Fibroblast of skin of right quadriceps (primary cell): ENCODE measurements around the gene FBXL13.
"Not testable (repeated sequence)": the region's sequence is repeated elsewhere in the genome, so short reads cannot be mapped to it uniquely, and the experiment has no call there.

Experiments
- DNase-seq: peaks from one replicate; pipeline ENCODE4 v3.0.0-alpha.2; 2013

The FBXL13 gene

DNA sequence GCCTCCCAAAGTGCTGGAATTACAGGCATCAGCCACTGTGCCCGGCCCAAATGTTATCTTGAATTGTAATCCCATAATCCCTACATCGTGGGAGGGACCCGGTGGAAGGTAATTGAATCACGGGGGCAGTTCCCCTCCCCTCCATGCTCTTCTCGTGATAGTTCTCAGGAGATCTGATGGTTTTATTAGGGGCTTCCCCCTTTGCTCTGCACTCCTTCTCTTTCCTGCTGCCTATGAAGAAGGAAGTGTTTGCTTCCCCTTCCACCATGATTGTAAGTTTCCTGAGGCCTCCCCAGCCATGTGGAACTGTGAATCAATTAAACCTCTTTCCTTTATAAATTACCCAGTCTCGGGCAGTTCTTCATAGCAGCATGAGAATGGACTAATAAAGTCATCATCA is 3.6 kb upstream of the FBXL13 start:
- DNase-seq: not testable (repeated sequence)

DNA sequence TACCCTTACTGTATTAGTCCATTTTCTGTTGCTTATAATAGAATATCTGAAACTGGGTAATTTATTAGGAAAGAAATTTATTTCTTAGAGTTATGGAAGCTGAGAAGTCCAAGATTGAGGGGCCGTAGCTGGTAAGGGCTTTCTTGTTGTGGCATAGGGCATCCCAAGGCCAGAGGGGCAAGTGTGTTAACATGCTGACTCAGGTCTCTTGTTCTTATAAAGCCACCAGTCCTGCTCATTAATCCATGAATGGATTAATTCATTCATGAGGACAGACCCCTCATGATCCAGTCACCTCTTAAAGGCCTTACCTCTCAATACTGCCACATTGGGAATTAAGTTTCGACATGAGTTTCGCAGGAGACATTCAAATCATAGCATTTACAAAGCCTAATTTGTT is 2.7 kb upstream of the FBXL13 start:
- no peak for DNase-seq

DNA sequence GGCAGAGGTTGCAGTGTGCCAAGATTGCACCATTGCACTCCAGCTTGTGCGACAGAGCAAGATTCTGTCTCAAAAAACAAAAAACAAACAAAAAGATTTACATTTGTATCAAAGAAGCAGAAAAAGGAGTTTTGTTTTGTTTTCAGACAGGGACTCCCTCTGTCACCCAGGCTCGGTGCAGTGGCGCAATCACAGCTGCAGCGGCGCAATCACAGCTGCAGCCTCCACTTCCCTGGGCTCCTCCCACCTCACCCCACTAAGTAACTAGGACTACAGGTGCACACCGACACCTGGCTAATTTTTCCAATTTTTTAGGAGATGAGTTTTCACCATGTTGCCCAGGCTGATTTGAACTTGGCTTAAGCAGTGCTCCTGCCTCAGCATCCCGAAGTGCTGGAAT is 2.2 kb upstream of the FBXL13 start:
- DNase-seq: no peak

DNA sequence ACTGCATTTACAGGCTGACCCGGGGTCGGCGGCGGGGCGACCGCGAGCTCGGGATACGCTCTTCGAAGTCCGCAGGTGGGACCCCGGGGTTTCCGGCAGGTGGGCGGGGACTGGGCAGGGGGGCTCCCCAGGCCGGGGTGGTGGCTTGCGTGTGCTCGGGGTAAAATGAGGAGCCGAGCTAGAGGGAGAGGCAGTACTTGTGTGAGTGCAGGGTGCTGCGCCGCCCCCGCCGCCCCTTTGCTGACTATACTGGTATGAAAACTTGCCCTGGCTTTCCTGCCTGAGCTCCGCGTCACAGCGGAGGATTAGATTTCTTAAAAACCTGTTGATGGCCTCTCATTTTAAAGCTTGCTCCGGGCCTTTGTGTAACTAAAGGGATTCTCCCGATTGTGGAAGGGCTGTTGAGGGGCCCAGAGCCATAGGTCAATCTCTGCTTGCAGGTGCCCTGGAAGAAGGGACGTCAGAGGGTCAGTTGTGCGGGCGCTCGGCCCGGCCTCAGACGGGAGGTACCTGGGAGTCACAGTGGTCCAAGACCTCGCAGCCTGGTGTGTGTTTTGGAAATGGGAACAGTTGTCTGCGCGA is 832 bp upstream of the FBXL13 start:
- DNase-seq: peak; percentile 26

DNA sequence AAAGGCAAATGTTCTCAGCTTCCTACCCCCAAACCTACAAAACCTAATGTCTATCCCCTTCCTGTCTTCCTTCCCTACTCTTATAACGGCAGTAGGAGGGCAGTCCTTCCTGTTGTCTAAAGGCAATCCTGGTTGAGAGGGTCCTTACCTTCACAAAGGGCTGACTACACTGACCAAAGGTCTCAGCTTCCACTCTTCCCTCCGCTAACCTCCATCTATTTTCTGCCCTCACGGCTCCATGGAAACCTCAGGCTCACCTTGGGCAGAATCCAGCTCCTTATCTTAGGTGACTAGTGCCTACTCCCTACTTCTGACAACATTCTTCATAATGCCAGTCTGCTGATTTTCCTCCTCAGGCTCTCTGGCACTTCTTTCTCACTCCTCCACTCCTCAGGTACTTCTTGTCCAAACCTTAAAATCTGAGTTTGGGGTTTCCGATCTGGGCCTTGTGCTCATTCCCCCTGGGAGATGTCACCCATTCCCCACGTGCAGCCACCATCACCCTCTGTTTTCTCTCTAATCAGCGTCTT is 542 bp downstream of the FBXL13 start:
- no peak for DNase-seq

DNA sequence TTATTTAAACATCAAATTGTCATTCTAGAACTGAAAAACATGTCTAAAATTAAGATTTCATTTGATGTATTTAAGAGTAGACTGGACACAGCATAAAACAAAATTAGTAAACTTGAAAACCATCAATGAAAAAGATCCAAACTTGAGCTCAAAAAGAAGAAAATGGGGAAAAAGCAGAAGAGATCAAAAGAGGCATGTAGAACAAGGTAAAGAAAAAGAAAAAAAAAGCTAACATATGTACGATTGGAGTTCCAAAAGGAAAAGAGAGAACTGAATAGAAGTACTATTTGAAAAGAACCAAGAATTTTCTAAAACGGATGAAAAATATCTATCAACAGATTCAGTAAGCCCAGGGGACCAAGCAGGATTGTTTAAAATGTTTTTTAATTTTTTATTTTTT is 3.6 kb downstream of the FBXL13 start:
- DNase-seq: no peak

DNA sequence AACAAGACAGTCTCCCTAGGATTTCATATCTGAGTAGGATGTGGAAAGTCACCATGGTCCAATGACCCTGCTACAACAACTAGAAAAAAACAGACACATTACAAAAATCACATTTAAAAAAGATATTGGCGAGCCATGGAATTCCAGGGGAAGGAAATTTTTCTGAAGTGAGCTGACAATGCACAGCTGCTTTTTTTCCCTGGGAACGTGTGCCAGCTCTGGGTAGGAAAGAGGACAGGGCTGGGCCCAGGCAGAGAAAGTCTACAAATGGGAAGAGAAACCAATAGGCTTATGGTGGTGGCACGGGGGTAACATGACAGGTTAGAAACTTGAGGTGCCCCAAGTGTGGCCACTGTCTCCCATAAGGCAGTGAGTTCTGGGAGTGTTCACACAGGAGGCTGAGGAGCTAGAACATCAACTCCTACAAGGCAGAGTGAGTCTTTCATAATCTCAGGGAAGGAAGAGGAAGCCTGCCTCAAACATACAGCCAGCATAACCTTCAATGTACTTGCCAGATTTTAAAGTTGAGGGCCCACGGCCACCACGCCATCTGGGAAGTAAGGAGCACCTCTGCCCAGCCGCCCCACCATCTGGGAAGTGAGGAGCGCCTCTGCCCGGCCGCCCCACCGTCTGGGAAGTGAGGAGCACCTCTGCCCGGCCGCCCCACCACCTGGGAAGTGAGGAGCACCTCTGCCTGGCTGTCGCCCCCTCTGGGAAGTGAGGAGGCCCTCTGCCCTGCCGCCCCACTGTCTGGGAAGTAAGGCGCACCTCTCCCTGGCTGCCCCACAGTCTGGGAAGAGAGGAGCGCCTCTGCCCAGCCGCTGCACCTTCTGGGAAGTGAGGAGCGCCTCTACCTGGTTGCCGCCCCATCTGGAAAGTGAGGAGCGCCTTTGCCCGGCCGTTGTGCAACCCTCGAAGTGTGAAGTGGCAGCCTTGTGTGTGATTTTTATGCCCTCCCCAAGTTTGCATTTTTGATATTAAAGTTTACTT is 5.9 kb downstream of the FBXL13 start:
- DNase-seq: no peak

DNA sequence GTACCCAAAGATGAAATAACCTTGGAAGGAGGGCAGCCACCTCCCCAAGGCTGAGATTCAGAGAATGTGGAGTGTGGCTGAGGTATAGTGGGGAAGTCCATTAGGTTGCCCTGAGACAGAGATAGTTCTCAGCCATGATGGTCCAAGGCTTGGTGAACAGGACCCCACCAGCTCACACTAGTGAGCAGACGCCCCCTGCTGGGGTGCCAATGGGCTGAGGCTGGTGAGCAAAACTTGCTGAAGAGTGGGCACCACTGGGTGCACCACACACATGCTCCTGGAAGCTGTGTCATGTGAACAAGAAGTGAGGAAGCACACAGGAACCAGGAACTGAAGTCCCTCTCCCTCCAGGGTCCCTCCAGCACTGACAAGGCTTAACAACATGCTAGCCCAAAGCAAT is 8.9 kb downstream of the FBXL13 start:
- peak; percentile 37 for DNase-seq

DNA sequence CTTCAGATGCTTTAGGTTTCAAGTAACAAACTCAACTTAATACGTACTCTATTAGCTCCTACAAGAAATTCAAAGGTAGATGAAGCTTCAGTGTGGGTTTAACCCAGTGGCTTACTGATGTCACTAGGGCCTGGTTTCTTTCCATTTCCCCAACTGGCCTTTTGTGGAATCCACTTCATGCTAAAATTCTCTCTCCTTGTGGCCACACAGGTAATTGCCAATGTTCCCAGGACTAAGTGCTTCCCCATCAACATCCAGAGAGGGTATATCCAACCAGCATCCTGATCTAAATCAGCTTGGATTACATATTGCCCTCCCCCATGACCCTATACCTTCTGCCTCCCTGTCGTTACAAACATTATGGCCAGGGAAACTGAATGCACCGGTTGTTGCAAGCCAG is 10.7 kb downstream of the FBXL13 start:
- DNase-seq: no peak

DNA sequence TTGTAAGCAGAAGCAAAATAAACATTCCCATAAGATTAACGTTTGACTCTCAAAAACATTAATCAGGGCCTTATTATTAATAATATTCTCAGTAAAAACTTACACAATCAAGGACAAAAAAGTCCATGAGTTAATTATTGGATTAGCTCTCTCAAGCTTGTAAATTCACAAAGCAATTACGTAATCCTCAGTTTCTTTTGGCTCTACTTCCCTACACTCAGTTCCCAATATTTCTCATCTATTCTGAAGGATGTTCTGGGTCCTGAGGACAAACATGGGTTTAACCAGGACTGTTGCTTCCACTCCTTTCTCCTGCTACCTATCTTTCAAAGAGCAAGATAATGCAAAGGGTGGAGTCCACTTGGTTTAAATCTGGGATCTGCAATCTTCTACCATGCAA is 15.1 kb downstream of the FBXL13 start:
- DNase-seq: no peak

DNA sequence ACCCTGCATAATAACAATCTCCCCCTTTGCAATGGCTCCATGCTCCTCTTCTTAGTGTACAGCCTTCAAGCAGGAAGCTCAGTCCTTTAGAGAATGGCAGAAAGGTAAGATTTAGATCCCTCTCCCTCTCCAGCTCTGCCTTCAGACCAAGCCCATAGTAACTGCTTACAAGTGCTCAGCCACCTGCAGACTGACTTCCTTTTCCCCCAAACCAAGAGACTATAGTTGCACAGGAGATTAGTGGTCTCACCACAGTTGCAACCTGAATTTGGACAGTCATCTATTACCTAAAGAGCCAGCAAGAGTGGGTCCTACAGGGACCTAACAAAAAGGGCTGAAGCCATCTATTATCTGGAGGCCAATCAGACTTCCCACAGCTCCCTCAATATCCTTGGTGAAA is 16.5 kb downstream of the FBXL13 start:
- DNase-seq: no peak

DNA sequence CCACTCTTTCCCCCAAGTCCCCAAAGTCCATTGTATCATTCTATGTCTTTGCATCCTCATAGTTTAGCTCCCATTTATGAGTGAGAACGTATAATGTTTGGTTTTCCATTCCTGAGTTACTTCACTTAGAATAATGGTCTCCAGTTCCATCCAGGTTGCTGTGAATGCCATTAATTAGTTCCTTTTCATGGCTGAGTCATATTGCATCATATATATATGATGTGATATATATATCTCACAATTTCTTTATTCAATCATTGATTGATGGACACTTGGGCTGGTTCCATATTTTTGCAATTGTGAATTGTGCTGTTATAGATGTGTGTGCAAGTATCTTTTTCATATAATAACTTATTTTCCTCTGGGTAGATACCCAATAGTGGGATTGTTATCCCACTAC is 18.6 kb downstream of the FBXL13 start:
- DNase-seq: not testable (repeated sequence)

DNA sequence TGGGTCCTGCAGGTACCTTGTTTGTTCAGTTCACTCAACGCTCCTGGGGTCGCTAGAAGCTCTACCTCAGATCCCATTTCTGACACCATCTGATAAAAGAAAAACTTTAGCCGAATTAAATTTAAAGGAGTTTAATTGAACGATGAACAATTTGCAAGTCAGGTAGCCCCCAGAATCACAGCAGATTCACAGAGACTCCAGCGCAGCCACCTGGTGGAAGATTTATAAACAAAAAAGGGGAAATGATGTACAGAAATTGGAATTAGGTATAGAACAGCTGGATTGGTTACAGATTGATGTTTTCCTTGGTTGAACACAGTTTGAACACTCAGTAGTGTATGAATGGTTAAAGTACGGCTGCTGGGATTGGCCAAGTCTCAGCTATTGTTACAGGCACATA is 23.1 kb downstream of the FBXL13 start:
- DNase-seq: no peak

DNA sequence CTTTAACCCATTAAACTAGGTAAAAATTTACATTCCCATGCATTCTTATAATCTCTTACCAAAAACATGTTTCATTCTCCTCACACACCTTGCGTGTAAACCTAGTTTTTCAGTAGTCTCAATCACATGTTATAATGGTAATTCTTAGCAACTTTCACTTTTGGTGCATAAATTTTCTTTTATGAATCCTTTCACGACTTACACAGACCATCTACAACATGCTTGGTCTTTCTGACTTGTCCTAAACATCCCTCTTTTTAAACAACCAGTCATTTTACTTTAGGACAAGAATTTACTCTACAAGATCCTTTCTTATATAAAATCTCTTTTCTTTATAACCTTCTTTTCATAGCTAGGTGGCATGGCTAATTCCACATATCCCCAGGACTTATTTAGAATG is 25.8 kb downstream of the FBXL13 start:
- peak; percentile 8 for DNase-seq

DNA sequence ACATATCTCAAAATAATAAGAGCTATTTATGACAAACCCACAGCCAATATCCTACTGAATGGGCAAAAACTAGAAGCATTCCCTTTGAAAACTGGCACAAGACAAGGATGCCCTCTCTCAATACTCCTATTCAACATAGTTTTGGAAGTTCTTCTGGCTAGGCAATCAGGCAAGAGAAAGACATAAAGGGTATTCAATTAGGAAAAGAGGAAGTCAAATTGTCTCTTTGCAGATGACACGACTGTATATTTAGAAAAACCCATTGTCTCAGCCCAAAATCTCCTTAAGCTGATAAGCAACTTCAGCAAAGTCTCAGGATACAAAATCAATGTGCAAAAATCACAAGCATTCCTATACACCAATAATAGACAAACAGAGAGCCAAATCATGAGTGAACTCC is 32.8 kb downstream of the FBXL13 start:
- DNase-seq: not testable (repeated sequence)

DNA sequence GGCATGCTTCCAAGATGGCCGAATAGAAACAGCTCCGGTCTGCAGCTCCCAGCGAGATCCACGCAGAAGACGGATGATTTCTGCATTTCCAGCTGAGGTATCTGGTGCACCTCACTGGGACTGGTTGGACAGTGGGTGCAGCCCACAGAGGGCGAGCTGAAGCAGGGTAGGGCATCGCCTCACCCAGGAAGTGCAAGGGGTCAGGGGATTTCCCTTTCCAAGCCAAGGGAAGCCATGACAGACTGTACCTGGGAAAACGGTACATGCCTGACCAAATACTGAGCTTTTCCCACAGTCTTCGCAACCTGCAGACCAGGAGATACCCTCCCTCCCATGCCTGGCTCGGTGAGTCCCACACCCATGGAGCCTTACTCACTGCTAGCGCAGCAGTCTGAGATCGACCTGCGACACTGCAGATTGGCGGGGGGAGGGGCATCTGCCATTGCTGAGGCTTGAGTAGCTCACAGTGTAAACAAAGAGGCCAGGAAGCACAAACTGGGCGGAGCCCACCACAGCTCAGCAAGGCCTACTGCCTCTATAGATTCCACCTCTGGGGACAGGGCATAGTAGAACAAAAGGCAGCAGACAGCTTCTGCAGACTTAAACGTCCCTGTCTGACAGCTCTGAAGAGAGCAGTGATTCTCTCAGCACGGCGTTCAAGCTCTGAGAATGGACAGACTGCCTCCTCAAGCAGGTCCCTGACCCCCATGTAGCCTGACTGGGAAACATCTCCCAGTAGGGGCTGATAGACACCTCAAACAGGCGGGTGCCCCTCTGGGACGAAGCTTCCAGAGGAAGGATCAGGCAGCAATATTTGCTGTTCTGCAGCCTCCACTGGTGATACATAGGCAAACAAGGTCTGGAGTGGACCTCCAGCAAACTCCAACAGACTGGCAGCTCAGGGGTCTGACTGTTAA is 36.5 kb downstream of the FBXL13 start:
- not testable (repeated sequence) for DNase-seq

DNA sequence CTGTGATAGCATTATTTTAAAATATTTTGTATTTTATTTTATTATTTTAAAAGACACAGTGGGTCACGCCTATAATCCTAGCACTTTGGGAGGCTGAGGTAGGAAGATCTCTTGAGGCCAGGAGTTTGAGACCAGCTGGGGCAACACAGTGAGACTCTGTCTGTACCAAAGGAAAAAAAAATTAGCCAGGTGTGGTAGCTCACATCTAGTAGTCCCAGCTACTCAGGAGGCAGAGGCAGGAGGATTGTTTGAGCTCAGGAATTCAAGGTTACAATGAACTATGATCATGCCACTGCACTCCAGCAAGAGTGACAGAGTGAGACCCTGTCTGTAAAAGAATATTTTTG is 37.1 kb downstream of the FBXL13 start:
- DNase-seq: no peak

DNA sequence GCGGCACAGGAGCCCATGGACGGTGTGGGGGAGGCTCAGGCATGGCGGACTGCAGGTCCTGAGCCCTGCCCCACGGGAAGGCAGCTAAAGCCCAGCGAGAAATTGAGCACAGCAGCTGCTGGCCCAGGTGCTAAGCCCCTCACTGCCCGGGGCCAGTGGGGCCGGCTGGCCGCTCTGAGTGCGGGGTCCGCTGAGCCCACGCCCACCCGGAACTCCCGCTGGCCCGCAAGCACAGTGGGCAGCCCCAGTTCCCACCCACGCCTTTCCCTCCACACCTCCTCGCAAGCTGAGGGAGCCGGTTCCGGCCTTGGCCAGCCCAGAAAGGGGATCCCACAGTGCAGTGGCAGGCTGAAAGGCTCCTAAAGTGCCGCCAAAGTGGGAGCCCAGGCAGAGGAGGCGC is 40.3 kb downstream of the FBXL13 start:
- not testable (repeated sequence) for DNase-seq

DNA sequence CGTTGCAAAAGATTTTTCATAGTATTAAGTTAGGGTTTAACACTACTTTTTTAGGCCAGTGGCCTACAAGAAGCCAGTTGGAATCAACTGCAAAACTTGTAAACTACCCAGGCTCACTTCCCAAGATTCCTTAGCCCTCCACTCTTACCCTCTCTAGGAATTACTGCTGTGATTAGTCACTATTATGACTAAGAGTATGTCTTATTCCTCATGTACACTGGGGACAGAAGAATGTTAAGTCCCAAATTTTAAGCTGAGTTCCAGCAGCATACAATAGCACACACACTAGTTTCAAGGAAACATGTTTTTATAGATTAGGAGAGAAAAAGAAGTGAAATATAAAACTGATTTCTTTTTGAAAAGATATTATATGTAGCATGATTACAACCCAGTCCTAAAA is 42.8 kb downstream of the FBXL13 start:
- DNase-seq: peak; percentile 6

DNA sequence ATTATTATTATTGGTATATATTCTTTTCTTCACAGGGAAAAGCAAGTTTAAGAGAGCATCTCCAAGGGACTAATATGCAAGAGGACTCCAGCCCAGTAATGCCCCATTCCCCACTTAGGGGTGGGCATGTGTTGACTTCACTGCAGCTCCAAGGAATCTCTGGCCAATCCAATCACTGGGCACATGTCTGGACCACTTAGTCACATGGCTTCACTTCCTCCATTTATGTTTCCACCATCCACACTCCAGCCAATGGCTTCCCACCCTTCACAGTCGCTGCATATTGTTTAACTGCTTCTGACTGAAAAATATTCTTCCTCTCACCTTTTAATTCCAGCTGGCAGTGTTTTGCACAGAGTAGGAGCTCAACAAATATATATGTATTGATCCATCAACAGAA is 43.6 kb downstream of the FBXL13 start:
- DNase-seq: no peak

DNA sequence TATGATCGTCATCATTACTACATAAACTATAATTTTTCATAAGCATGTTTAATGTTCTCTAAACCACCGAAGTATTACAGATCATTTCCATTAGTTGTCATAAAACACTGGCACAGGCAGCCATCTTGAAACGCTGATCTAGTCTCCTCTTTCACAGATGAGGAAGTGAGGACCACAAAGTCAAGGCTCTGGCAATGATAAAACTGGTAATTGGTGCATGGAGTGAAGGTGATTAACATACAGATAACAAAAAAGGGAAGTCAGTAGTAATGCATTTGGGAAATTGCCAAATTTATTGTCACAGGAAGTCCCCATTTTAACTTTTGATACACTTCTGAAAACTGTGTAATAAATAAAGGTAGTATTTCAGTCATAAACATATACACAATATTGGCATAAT is 49.3 kb downstream of the FBXL13 start:
- no peak for DNase-seq

DNA sequence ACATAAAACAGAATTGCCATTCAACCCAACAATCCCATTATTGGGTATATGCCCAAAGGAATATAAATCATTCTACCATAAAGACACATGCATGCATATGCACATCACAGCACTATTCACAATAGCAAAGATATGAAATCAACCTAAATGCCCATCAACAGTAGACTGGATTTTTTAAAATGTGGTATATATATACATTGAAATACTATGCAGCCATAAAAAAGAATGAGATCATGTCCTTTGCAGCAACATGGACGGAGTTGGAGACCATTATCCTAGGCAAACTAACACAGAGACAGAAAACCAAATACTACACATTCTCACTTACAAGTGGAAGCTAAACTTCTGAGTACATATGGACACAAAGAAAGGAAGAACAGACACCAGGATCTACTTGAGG is 51.0 kb downstream of the FBXL13 start:
- not testable (repeated sequence) for DNase-seq

DNA sequence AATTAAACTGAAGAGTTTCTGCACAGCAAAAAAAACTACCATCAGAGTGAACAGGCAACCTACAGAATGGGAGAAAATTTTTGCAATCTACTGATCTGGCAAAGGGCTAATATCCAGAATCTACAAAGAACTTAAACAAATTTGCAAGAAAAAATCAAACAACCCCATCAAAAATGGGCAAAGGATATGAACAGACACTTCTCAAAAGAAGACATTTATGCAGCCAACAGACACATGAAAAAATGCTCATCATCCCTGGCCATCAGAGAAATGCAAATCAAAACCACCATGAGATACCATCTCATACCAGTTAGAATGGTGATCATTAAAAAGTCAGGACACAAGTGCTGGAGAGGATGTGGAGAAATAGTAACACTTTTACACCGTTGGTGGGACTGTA is 53.1 kb downstream of the FBXL13 start:
- DNase-seq: not testable (repeated sequence)
